Measurements from ENCODE around the gene DYSF.

Gene DYSF

DNA sequence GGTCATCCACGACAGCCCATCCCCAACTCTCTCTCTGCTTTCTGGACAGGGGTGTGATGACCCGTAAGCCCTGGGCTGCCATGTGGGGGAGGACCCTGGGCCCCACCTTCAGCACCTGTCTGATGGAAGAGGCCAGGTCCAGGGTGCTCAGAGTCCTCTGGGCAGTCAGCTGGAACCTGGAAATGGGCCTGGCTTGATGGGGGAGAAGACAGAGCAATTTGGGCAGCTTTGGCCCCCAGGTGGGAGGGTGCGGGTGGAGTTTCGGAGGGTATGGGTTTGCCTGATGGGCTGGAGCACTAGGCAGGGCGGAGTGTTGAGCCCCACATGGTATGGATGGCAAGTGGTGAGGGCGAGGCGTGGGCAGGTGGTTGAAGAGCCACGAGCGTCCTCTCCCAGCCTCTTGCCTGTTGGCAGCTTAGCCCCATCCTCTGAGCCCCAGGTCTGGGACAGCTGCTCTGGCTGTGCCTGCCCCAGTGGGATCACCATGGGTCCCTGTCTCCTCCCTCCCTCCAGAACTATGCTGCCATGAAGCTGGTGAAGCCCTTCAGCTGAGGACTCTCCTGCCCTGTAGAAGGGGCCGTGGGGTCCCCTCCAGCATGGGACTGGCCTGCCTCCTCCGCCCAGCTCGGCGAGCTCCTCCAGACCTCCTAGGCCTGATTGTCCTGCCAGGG lies 232.7 kb downstream of the DYSF start:
- no peak overlapping the region for H3K4me3 ChIP-seq (ENCODE audit: low read depth, low read length)
- TF ChIP-seq, protein P1, sequence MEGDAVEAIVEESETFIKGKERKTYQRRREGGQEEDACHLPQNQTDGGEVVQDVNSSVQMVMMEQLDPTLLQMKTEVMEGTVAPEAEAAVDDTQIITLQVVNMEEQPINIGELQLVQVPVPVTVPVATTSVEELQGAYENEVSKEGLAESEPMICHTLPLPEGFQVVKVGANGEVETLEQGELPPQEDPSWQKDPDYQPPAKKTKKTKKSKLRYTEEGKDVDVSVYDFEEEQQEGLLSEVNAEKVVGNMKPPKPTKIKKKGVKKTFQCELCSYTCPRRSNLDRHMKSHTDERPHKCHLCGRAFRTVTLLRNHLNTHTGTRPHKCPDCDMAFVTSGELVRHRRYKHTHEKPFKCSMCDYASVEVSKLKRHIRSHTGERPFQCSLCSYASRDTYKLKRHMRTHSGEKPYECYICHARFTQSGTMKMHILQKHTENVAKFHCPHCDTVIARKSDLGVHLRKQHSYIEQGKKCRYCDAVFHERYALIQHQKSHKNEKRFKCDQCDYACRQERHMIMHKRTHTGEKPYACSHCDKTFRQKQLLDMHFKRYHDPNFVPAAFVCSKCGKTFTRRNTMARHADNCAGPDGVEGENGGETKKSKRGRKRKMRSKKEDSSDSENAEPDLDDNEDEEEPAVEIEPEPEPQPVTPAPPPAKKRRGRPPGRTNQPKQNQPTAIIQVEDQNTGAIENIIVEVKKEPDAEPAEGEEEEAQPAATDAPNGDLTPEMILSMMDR (IDR thresholded peaks at IDR 0.05; ENCODE audit: insufficient read depth, low read length, missing control alignments): no peak
- ChIA-PET CTCF (interaction anchor here (1.1 to 4.2 kb wide), 3 partner anchors 110 to 350 kb away, joined by 3 to 16 read pairs (median 3); no protein-coding TSS in a partner anchor), POLR2A (no interaction called here)
- DNase-seq (ENCODE audit: low read depth, low spot score): no peak

DNA sequence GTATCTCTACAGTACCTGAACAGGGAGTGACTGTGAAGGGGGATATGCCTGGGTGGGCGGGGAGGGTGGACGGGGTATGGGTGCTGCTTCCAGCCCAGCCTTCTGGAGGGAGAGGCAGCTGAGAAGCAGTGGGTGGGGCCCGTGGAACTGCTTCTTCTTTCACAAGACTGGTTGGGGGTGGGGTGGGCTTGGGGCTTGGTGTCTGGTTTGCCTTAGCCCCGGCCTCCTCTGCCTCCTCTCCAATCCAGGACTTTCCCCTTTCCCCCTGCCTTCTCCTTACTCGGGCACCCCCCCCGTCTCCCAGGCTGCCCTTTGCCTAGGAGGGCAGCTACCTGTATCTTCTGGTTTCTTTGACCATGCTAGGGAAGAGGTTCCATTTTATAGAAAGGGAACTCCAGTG lies 233.4 kb downstream of the DYSF start:
- ChIA-PET CTCF (interaction anchor here (1.1 to 4.2 kb wide), 3 partner anchors 109 to 349 kb away, joined by 3 to 16 read pairs (median 3); no protein-coding TSS in a partner anchor), POLR2A (interaction anchor here (0.6 kb wide), 1 partner anchor 50 kb away, joined by 3 read pairs; no protein-coding TSS in a partner anchor)
- no peak overlapping the region for H3K4me3 ChIP-seq (ENCODE audit: low read depth, low read length)
- TF ChIP-seq, protein P1 (IDR thresholded peaks at IDR 0.05; ENCODE audit: insufficient read depth, low read length, missing control alignments): no peak
- DNase-seq (ENCODE audit: low read depth, low spot score): no peak

DNA sequence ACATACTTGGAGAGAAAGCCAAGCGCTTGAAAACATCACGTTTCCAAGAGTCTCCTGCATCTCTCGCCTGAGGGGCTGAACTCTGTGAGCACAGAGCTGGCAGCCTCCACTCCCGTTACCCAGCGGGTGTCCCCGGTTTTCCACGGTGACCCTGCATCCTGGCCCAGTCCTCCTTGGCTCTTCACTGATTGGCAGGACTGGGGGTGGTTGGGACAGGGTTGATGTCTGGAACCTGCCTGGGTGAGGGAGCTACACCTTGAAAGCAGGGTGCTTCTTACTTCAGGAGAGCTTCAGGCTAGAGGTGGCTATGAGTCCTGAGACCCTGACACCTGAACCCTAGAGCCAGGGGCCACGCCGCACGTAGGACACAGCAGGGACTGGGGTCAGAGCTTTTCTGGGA lies 234.1 kb downstream of the DYSF start:
- CTCF ChIA-PET: interaction anchor here (1.2 to 4.2 kb wide), 2 partner anchors 108 to 349 kb away, joined by 3 to 16 read pairs; no protein-coding TSS in a partner anchor

DNA sequence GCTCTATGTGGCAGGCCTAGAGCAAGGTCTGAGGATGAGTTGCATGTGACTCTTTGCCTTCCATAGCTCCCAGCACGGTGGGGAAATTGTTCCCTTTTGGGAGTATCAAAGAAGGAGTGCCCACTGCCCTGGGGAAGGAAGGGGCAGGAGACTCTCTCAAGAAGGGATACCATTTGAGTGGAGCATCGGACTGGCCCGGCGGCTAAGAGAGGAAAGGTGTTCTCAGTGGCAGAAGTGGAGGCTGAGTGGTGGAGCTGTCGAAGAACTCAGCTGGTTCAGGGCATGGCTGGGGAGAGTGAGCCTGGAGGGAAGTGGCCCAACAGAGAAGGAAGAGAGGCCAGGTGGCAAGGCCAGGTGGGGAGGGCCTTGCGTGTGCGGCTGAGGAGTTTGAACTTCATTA lies 235.2 kb downstream of the DYSF start:
- ChIA-PET POLR2A (no interaction called here), CTCF (interaction anchor here (4.2 kb wide), 1 partner anchor 107 kb away, joined by 16 read pairs; no protein-coding TSS in a partner anchor)
- H3K4me3 ChIP-seq (ENCODE audit: low read depth, low read length): no peak overlapping the region
- no peak for DNase-seq (ENCODE audit: low read depth, low spot score)
- TF ChIP-seq, protein P1 (IDR thresholded peaks at IDR 0.05; ENCODE audit: insufficient read depth, low read length, missing control alignments): no peak

More for the DNA sequence above, 234.1 kb downstream of the DYSF start:
- POLR2A ChIA-PET: interaction anchor here (0.6 kb wide), 1 partner anchor 51 kb away, joined by 3 read pairs; no protein-coding TSS in a partner anchor
- no peak overlapping the region for H3K4me3 ChIP-seq (ENCODE audit: low read depth, low read length)
- TF ChIP-seq, protein P1 (IDR thresholded peaks at IDR 0.05; ENCODE audit: insufficient read depth, low read length, missing control alignments): no peak
- no peak for DNase-seq (ENCODE audit: low read depth, low spot score)

DNA sequence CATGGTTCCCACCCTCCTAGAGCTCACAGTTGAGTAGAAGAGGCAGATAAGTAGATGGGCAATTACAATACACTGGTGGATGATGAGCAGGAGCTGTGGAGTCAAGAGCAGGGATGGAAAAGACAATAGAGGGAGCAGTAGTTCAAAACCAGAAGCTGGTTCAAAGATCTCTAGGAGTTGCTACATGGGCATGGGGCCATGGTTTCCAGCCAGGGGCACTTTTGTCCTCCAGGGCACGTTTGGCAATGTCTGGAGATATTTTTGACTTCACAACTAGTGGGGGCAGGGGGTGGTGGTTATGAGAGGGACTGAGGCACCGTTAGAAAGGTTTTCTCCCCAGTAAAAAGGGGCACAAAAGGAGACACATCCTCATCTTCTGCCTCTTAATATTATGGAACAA lies 236.0 kb downstream of the DYSF start:
- TF ChIP-seq, protein P1 (IDR thresholded peaks at IDR 0.05; ENCODE audit: insufficient read depth, low read length, missing control alignments): no peak
- CTCF ChIA-PET: interaction anchor here (0.7 to 4.2 kb wide), 2 partner anchors 80 to 106 kb away, joined by 5 to 16 read pairs; no protein-coding TSS in a partner anchor
- no peak for DNase-seq (ENCODE audit: low read depth, low spot score)
- no peak overlapping the region for H3K4me3 ChIP-seq (ENCODE audit: low read depth, low read length)
- POLR2A ChIA-PET: no interaction called here

Measured in AG04449 (cell line).